Keratinocyte (primary cell): ENCODE data around the gene SYNE4. TPM values are rescaled to one million over a fixed set of nuclear protein-coding genes. Genes with fewer than 3 reads are reported as not detected.

ENCODE experiments used
- DNase-seq: peaks from one replicate; pipeline ENCODE4 v3.0.0-alpha.2; 2011; ENCODE audit warnings: low read depth, missing footprints, low spot score
- FAIRE-seq: peaks from 2 replicates; lab custom pipeline; 2011; peaks lifted over from hg19 to GRCh38; lab: Jason Lieb, UNC
- H2AFZ ChIP-seq: 2 replicates; pipeline ENCODE4 v1.6.0; 2012; ENCODE audit warnings: low read length, control low read depth, inconsistent platforms; ENCODE audit not compliant: control insufficient read depth
- H3K27ac ChIP-seq: 2 replicates; pipeline ENCODE4 v1.5.1; 2011; ENCODE audit warnings: low read length; ENCODE audit not compliant: control insufficient read depth, insufficient read depth
- H3K27me3 ChIP-seq: 3 replicates; pipeline ENCODE4 v1.6.0; 2011; ENCODE audit warnings: low read length; ENCODE audit not compliant: control insufficient read depth, insufficient read depth; ENCODE audit errors: extremely low read depth
- H3K36me3 ChIP-seq, 2 experiments: 2 replicates in 1 of 2; 3 replicates in 1 of 2; pipeline ENCODE4 v1.5.1; 2011; ENCODE audit warnings: low read length in 2 of 2, mild to moderate bottlenecking in 1 of 2; ENCODE audit not compliant: control insufficient read depth in 2 of 2, insufficient read depth in 2 of 2; ENCODE audit errors: extremely low read depth in 1 of 2
- H3K4me1 ChIP-seq: 3 replicates; pipeline ENCODE4 v1.5.1; 2011; ENCODE audit warnings: low read length; ENCODE audit not compliant: control insufficient read depth, insufficient read depth; ENCODE audit errors: extremely low read depth
- H3K4me2 ChIP-seq: 3 replicates; pipeline ENCODE4 v1.6.0; 2011; ENCODE audit warnings: low read depth, low read length; ENCODE audit not compliant: control insufficient read depth, insufficient read depth; ENCODE audit errors: extremely low read depth
- H3K4me3 ChIP-seq, 3 experiments: fragments of 200-600 bp in 1 of 3; sonication (generic) in 1 of 3; 2 replicates in 2 of 3; 3 replicates in 1 of 3; pipeline ENCODE4 v1.5.1; 2011 to 2016; ENCODE audit warnings: low read length in 3 of 3, mild to moderate bottlenecking in 3 of 3, control low read depth in 2 of 3, inconsistent platforms in 1 of 3, low read depth in 1 of 3, mixed read lengths in 1 of 3, mixed run types in 1 of 3, moderate library complexity in 1 of 3; ENCODE audit not compliant: control insufficient read depth in 2 of 3, insufficient read depth in 2 of 3; ENCODE audit errors: extremely low read depth in 1 of 3
- H3K79me2 ChIP-seq: 2 replicates; pipeline ENCODE4 v1.6.0; 2012; ENCODE audit warnings: low read length; ENCODE audit not compliant: control insufficient read depth, insufficient read depth
- H3K9ac ChIP-seq: 3 replicates; pipeline ENCODE4 v1.6.0; 2011; ENCODE audit warnings: low read length; ENCODE audit not compliant: control insufficient read depth, insufficient read depth; ENCODE audit errors: extremely low read depth
- H3K9me1 ChIP-seq: 3 replicates; pipeline ENCODE4 v1.6.0; 2011; ENCODE audit warnings: low read length; ENCODE audit not compliant: control insufficient read depth, insufficient read depth; ENCODE audit errors: extremely low read depth
- H3K9me3 ChIP-seq: 2 replicates; pipeline ENCODE4 v1.5.1; 2012; ENCODE audit warnings: low read depth, low read length; ENCODE audit not compliant: control insufficient read depth
- H4K20me1 ChIP-seq: 3 replicates; pipeline ENCODE4 v1.6.0; 2011; ENCODE audit warnings: low read length; ENCODE audit not compliant: control insufficient read depth, insufficient read depth; ENCODE audit errors: extremely low read depth
- CTCF ChIP-seq, 3 experiments: IDR thresholded peaks in 1 of 3; conservative IDR thresholded peaks in 1 of 3; optimal IDR thresholded peaks in 1 of 3; 2 replicates in 2 of 3; 3 replicates in 1 of 3; pipeline versions ENCODE3 to v1.5.1; 2011; ENCODE audit warnings: low read length in 3 of 3, mild to moderate bottlenecking in 3 of 3, moderate library complexity in 2 of 3, control low read depth in 1 of 3, inconsistent platforms in 1 of 3; ENCODE audit not compliant: insufficient read depth in 2 of 3; ENCODE audit errors: extremely low read depth in 1 of 3
- EZH2 ChIP-seq: IDR thresholded peaks from one replicate; pipeline ENCODE4 v1.6.1; 2012; ENCODE audit warnings: inconsistent platforms, mild to moderate bottlenecking, low read length, moderate library complexity
- dilution Hi-C: fragments of 300-500 bp; cut with MboI; formaldehyde crosslinking; loops from one replicate; pipeline ENCODE4 v1.7.0; 2020; ENCODE audit warnings: low sequenced_read_pairs; ENCODE audit not compliant: extremely low pct_ligation_motif_present
- polyA plus RNA-seq, 5 experiments: library from polyadenylated mRNA; depleted of rRNA in 3 of 5; stranded (reverse) in 3 of 5; stranded (forward) in 1 of 5; unstranded in 1 of 5; fragments of >200 nt; gene quantifications; 1 replicate in 1 of 5; 2 replicates in 3 of 5; 3 replicates in 1 of 5; pipeline versions ENCODE4 v1.2.1 to v1.2.3, GENCODE V29; 2011 to 2012; ENCODE audit warnings: missing spikeins in 2 of 5, low read depth in 1 of 5, low replicate concordance in 1 of 5

Gene SYNE4
- polyA plus RNA-seq, 1 donor (not counting 4 experiments of a cell fraction or from before 2014, with no cell fraction given), result 0.28 TPM

DNA sequence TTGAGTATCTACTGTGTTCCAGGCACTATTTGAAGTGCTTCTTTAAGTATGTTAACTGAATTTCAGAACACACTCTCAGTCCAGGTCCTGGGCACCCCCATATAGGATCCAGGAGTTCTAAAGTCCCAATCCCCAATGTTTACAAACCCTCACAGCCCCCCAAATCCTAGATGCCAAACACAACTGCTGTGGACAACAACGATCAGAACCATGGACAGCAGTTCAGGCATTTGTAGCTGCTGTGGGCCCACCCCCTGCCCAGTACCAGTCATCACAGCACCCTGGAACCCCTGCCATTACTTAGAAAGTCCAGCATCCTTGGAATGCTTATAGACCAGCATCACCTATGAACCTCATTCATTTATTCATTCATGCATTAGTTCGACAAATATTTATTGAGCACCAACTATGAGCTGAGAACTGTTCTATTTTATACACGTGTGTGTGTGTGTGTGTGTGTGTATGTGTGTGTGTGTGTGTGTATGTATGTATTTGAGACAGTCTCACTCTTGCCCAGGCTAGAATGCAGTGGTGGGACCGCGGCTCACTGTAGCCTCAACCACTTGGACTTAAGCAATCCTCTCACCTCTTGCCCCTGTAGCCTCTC is 32.9 kb downstream of the SYNE4 start:
- Histone ChIP-seq H3K79me2 (no peaks in the 10 kb centered on the region), H3K4me1 (no peaks in the 10 kb centered on the region), H3K4me3 (no peak overlapping the region), H3K9me1 (no peaks in the 10 kb centered on the region), H3K9me3 (no peaks in the 10 kb centered on the region), H3K9ac (no peak overlapping the region), H3K27ac (no peak overlapping the region), H3K4me2 (no peak overlapping the region), H4K20me1 (no peaks in the 10 kb centered on the region), H2AFZ (no peak overlapping the region), H3K36me3 (no peaks in the 10 kb centered on the region), H3K27me3 (peaks cover 6% of the 10 kb centered on the region)
- DNase-seq (no peak), FAIRE-seq (no peak)
- dilution Hi-C loops, result no loop called here
- TF ChIP-seq EZH2 (no peak), CTCF (optimal IDR thresholded peaks at IDR 0.05 in 1 of 3, IDR thresholded peaks at IDR 0.05 in 1 of 3, conservative IDR thresholded peaks at IDR 0.05 in 1 of 3; ENCODE audit: extremely low read depth in 1 of 3, insufficient read depth in 2 of 3, low read length in 3 of 3) (no peak)

- TF ChIP-seq EZH2 (no peak), CTCF (optimal IDR thresholded peaks at IDR 0.05 in 1 of 3, IDR thresholded peaks at IDR 0.05 in 1 of 3, conservative IDR thresholded peaks at IDR 0.05 in 1 of 3; ENCODE audit: extremely low read depth in 1 of 3, insufficient read depth in 2 of 3, low read length in 3 of 3) (no peak)
- no peak overlapping the region for H3K4me3 ChIP-seq
Measured at GRCh38 chr19:35973487-35973886, 35.1 kb downstream of the SYNE4 start.

More at GRCh38 chr19:35973487-35973886, 35.1 kb downstream of the SYNE4 start:
- Histone ChIP-seq H3K4me1 (no peaks in the 10 kb centered on the region), H3K9me1 (no peaks in the 10 kb centered on the region), H3K9me3 (no peaks in the 10 kb centered on the region), H3K9ac (no peak overlapping the region), H2AFZ (no peak overlapping the region), H3K79me2 (no peaks in the 10 kb centered on the region), H3K27ac (no peak overlapping the region), H3K27me3 (peaks cover 6% of the 10 kb centered on the region), H3K4me2 (no peak overlapping the region), H3K36me3 (no peaks in the 10 kb centered on the region), H4K20me1 (no peaks in the 10 kb centered on the region)
- FAIRE-seq (no peak), DNase-seq (no peak)
- dilution Hi-C loops, result no loop called here
